ENCODE measurements around the gene STAG1. TPM values are rescaled to one million over a fixed set of nuclear protein-coding genes. Genes with fewer than 3 reads are reported as not detected.

STAG1 gene
- total RNA-seq, 1 experiment from 2014 or later, result 34.6 TPM

GRCh38 chr3:136343446-136343845 is 408.7 kb downstream of the STAG1 start:
- no peak overlapping the region for H3K27ac Mint-ChIP-seq
- H2BK120ac ChIP-seq (ENCODE audit: low read depth, low read length, poor library complexity, severe bottlenecking), result no peak overlapping the region
- H3K79me1 ChIP-seq (ENCODE audit: insufficient read depth, low read depth, low read length, poor library complexity, severe bottlenecking), result no peaks in the 10 kb centered on the region
- H3K4me3 Mint-ChIP-seq, result no peak overlapping the region
- H3K4ac ChIP-seq (ENCODE audit: low read depth, low read length), result no peak overlapping the region
- H3K27me3 Mint-ChIP-seq (ENCODE audit: low read depth), result no peaks in the 10 kb centered on the region
- H3K18ac ChIP-seq (ENCODE audit: insufficient read length, low read depth, low read length), result no peak overlapping the region
- H2AK5ac ChIP-seq (ENCODE audit: insufficient read length, low read length), result no peak overlapping the region
- H3K14ac ChIP-seq (ENCODE audit: insufficient read depth, low read length), result no peak overlapping the region
- no peak overlapping the region for H4K8ac ChIP-seq (replicated peaks; ENCODE audit: insufficient read length, low read depth, low read length)
- no peak overlapping the region for H2BK20ac ChIP-seq (ENCODE audit: low read depth, low read length, poor library complexity, severe bottlenecking)
- no peak overlapping the region for H4K5ac ChIP-seq (ENCODE audit: insufficient read length, low read depth, low read length)
- no peaks in the 10 kb centered on the region for H3K4me1 ChIP-seq (ENCODE audit: insufficient read depth, low read length)
- H3K27me3 ChIP-seq (ENCODE audit: insufficient read depth, low read length), result no peaks in the 10 kb centered on the region
- no peak overlapping the region for H2AFZ ChIP-seq (ENCODE audit: low read length)
- no peak overlapping the region for H3K56ac ChIP-seq (ENCODE audit: insufficient read length, low read depth, low read length)
- no peak overlapping the region for H2BK5ac ChIP-seq (ENCODE audit: insufficient read length, low read length)
- no peak overlapping the region for H2BK15ac ChIP-seq (ENCODE audit: low read depth, low read length)
- H2BK12ac ChIP-seq (ENCODE audit: insufficient read length, low read depth, low read length), result no peak overlapping the region
- H3T11ph ChIP-seq (ENCODE audit: low read length), result no peak overlapping the region
- H3K36me3 Mint-ChIP-seq (ENCODE audit: insufficient read depth in 1 of 3, low read depth in 3 of 3), result peaks cover 10 to 20% (median 17%) of the 10 kb centered on the region in 3 experiments; a peak in 6 of 7 replicates
- no peak for DNase-seq
- H3K4me2 ChIP-seq (ENCODE audit: insufficient read depth, insufficient read length, low read length), result no peak overlapping the region
- H3K9me3 ChIP-seq (ENCODE audit: control insufficient read depth, low read depth, low read length), result no peaks in the 10 kb centered on the region
- no peaks in the 10 kb centered on the region for H3K23me2 ChIP-seq (ENCODE audit: insufficient read length, low read depth, low read length, poor library complexity, severe bottlenecking)
- H4K91ac ChIP-seq (ENCODE audit: insufficient read length, low read depth, low read length), result no peak overlapping the region
- H4K20me1 ChIP-seq (ENCODE audit: control insufficient read depth, insufficient read depth, insufficient read length), result no peaks in the 10 kb centered on the region
- no peaks in the 10 kb centered on the region for H3K79me2 ChIP-seq (ENCODE audit: insufficient read depth, low read length)
- H3K23ac ChIP-seq (ENCODE audit: insufficient read length, low read depth, low read length), result no peak overlapping the region
- WGBS (ENCODE audit: extremely low coverage, insufficient read length, low lambda C conversion rate), result no CpG with 5 or more reads among the region's 2 CpGs
- H3K9me3 Mint-ChIP-seq, result no peaks in the 10 kb centered on the region
- TF ChIP-seq CTCF (conservative IDR thresholded peaks at IDR 0.05), result no peak
- H3K27ac ChIP-seq (ENCODE audit: insufficient read length, low read depth, low read length), result no peak overlapping the region
- H3K9ac ChIP-seq (ENCODE audit: extremely low read depth, insufficient read length, low read length), result no peak overlapping the region
- H3K4me1 Mint-ChIP-seq, result peaks cover 5 to 6% of the 10 kb centered on the region in 2 experiments; a peak in 2 of 4 replicates

Data from H9 (cell line).